GM13976 (cell line): Measurements from ENCODE around the gene ADPRHL1.

Source experiments
- DNase-seq: peaks from one replicate; pipeline ENCODE4 v3.0.0; 2012; ENCODE audit warnings: low spot score
- CTCF ChIP-seq: IDR thresholded peaks from 2 replicates; pipeline ENCODE4 v1.5.1; 2012; ENCODE audit warnings: borderline replicate concordance, mild to moderate bottlenecking; ENCODE audit not compliant: insufficient read depth; ENCODE audit errors: extremely low read depth, missing control alignments, control extremely low read depth
- in situ Hi-C: fragments of 300-500 bp; cut with MboI; formaldehyde crosslinking; loops from one replicate; pipeline ENCODE4 v1.12.0; 2022; ENCODE audit warnings: low sequenced_read_pairs, mixed read lengths, inconsistent platforms; ENCODE audit not compliant: unreplicated experiment

The ADPRHL1 gene

GRCh38 chr13:113466383-113466782, 13.1 kb upstream of the ADPRHL1 start:
- no peak for TF ChIP-seq CTCF
- DNase-seq = no peak
- in situ Hi-C loops = no loop called here

- DNase-seq = no peak
- in situ Hi-C loops = no loop called here
- no peak for TF ChIP-seq CTCF
Observed at GRCh38 chr13:113465300-113465699, 12.0 kb upstream of the ADPRHL1 start.

GRCh38 chr13:113464476-113464875, 11.2 kb upstream of the ADPRHL1 start:
- DNase-seq = no peak
- no peak for TF ChIP-seq CTCF
- in situ Hi-C loops = no loop called here

GRCh38 chr13:113461022-113461751, 7.9 kb upstream of the ADPRHL1 start:
- in situ Hi-C loops = no loop called here
- DNase-seq = no peak
- TF ChIP-seq CTCF = no peak

- TF ChIP-seq CTCF = no peak
- DNase-seq = no peak
- in situ Hi-C loops = no loop called here
Observed at GRCh38 chr13:113460599-113460998, 7.3 kb upstream of the ADPRHL1 start.

- in situ Hi-C loops = no loop called here
- no peak for TF ChIP-seq CTCF
- DNase-seq = no peak
Observed at GRCh38 chr13:113460064-113460555, 6.8 kb upstream of the ADPRHL1 start.
